Camera-type eye (tissue), 1 donor: Measurements from ENCODE around the gene TEKT5. TPM values are rescaled to one million over a fixed set of nuclear protein-coding genes. Genes with fewer than 3 reads are reported as not detected.

Experiments
- total RNA-seq: library from RNA; depleted of rRNA; stranded (reverse); fragments of >200 nt; gene quantifications from one replicate; pipeline ENCODE4 v1.2.3, GENCODE V29; 2014

TEKT5 gene
- total RNA-seq: 0.44 TPM

GRCh38 chr16:10694830-10695229 lies at the start of gene TEKT5:
Gene TEKT5, minus strand, starts transcription at chr16:10694930. Its CDS starts 57 bp downstream, at chr16:10694873.

GRCh38 chr16:10743610-10744369 lies 49.1 kb upstream of the TEKT5 start, which contains the start of gene NUBP1:
Gene NUBP1, plus strand, starts transcription at chr16:10743842. Its CDS starts 22 bp downstream, at chr16:10743864.

GRCh38 chr16:10579965-10580882 lies 114.5 kb downstream of the TEKT5 start, which contains the start of gene EMP2:
Gene EMP2, minus strand, starts transcription at chr16:10580598. Its CDS starts 32,981 bp downstream, at chr16:10547617.

Other genes with a start within 250 kb of the TEKT5 start
- 21.9 TPM for gene EMP2, start 114.3 kb downstream of the TEKT5 start, total RNA-seq
- 24.8 TPM for gene NUBP1, start 48.9 kb upstream of the TEKT5 start, total RNA-seq
- gene TVP23A, start 123.9 kb upstream of the TEKT5 start, total RNA-seq: 10.6 TPM
- 3.8 TPM for gene CIITA, start 182.3 kb upstream of the TEKT5 start, total RNA-seq
- gene DEXI, start 247.5 kb upstream of the TEKT5 start, total RNA-seq: 34.6 TPM
- 34.3 TPM for gene CLEC16A, start 249.6 kb upstream of the TEKT5 start, total RNA-seq